Glutamatergic neuron (in vitro differentiated cells): Measurements from ENCODE around the gene NUP93. TPM values are rescaled to one million over a fixed set of nuclear protein-coding genes. Genes with fewer than 3 reads are reported as not detected.

ENCODE experiments used
- DNase-seq: peaks from one replicate; pipeline ENCODE4 v3.0.0; 2022
- H3K27ac Mint-ChIP-seq: one replicate; pipeline ENCODE4 v1.8.0; 2020; ENCODE audit warnings: mild to moderate bottlenecking, mixed read lengths, inconsistent platforms; ENCODE audit not compliant: unreplicated experiment
- H3K27me3 Mint-ChIP-seq: one replicate; pipeline ENCODE4 v1.8.0; 2020; ENCODE audit warnings: mild to moderate bottlenecking, moderate library complexity, mixed read lengths, inconsistent platforms; ENCODE audit not compliant: unreplicated experiment
- H3K36me3 Mint-ChIP-seq: one replicate; pipeline ENCODE4 v1.8.0; 2020; ENCODE audit warnings: mild to moderate bottlenecking, mixed read lengths, inconsistent platforms; ENCODE audit not compliant: unreplicated experiment
- H3K4me1 Mint-ChIP-seq: one replicate; pipeline ENCODE4 v1.8.0; 2020; ENCODE audit warnings: mild to moderate bottlenecking, low read depth, mixed read lengths, inconsistent platforms; ENCODE audit not compliant: unreplicated experiment
- H3K4me3 Mint-ChIP-seq: one replicate; pipeline ENCODE4 v1.8.0; 2020; ENCODE audit warnings: mild to moderate bottlenecking, mixed read lengths, inconsistent platforms; ENCODE audit not compliant: unreplicated experiment
- H3K9me3 Mint-ChIP-seq: one replicate; pipeline ENCODE4 v1.8.0; 2020; ENCODE audit warnings: mild to moderate bottlenecking, moderate library complexity, mixed read lengths, inconsistent platforms; ENCODE audit not compliant: unreplicated experiment
- total RNA-seq: library from RNA; stranded (reverse); fragmentation: NEBNext Ultra II Directional; extraction: Animal tissue kit (Norgen Biotek cat#: 25700); gene quantifications from one replicate; pipeline ENCODE4 v1.2.1, GENCODE V29; 2021; ENCODE audit not compliant: unreplicated experiment
- TF ChIP-seq, protein P1 (sequence below): fragments of 200-600 bp; sonication (generic); IDR thresholded peaks from one replicate; pipeline ENCODE4 v1.5.0; 2021; ENCODE audit not compliant: partially characterized antibody, unreplicated experiment

Gene NUP93
- total RNA-seq, 1 donor from 2014 or later = 84.1 TPM

DNA sequence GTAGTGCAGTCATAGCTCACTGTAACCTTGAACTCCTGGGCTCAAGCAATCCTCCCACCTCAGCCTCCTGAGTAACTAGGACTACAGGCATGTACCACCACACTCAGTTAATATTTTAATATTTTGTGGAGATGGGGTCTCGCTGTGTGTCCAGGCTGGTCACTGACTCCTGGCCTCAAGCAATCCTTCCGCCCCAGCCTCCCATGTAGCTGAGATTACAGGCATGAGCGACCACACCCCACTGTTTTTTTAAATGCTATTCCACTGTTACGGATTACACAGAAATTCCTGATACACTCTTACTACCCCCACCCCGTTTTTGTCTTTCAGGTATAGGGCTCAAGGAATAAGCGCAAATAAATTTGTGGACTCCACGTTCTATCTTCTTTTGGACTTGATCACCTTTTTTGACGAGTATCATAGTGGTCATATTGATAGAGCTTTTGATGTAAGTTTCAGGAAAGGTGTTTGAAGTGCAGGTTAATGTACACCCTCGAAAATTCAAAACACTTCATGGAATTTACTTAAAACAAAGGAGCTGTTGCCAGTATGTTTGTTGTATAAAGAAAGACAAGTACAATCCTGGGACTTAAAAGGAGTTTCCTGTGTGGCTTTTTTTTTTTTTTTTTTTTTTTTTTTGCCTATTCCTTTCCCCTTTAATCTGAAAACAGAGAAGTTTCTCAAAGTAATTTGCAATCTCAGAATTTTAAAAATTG, 108.9 kb downstream of the NUP93 start:
- H3K4me3 Mint-ChIP-seq = no peak overlapping the region
- peaks cover 3% of the 10 kb centered on the region for H3K36me3 Mint-ChIP-seq
- DNase-seq = no peak
- TF ChIP-seq, protein P1, sequence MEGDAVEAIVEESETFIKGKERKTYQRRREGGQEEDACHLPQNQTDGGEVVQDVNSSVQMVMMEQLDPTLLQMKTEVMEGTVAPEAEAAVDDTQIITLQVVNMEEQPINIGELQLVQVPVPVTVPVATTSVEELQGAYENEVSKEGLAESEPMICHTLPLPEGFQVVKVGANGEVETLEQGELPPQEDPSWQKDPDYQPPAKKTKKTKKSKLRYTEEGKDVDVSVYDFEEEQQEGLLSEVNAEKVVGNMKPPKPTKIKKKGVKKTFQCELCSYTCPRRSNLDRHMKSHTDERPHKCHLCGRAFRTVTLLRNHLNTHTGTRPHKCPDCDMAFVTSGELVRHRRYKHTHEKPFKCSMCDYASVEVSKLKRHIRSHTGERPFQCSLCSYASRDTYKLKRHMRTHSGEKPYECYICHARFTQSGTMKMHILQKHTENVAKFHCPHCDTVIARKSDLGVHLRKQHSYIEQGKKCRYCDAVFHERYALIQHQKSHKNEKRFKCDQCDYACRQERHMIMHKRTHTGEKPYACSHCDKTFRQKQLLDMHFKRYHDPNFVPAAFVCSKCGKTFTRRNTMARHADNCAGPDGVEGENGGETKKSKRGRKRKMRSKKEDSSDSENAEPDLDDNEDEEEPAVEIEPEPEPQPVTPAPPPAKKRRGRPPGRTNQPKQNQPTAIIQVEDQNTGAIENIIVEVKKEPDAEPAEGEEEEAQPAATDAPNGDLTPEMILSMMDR = no peak
- H3K9me3 Mint-ChIP-seq = peaks cover 3% of the 10 kb centered on the region
- peaks cover 1% of the 10 kb centered on the region for H3K27me3 Mint-ChIP-seq
- no peak overlapping the region for H3K27ac Mint-ChIP-seq
- H3K4me1 Mint-ChIP-seq = peaks cover 2% of the 10 kb centered on the region

DNA sequence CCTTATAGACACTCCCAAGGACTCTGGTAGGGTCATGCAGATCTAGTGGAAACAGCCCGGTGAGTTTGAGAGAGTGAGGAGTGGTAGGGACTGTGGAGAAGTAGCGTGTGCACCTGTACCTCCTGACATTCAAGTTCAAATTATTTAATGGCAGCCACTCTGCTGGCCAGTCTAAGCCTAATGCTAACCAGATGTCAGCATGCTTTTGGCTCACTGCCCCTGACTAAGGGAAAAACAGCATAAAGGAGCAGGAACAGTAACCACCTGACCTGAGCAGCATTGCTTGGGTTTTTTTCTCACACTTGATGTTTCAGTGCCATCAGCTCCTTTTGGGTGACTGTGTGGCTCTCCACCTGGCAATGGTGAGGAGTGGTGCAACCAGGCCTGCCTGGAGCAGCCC, 111.3 kb downstream of the NUP93 start:
- no peak overlapping the region for H3K4me3 Mint-ChIP-seq
- TF ChIP-seq, protein P1 = no peak
- peaks cover 4% of the 10 kb centered on the region for H3K27me3 Mint-ChIP-seq
- H3K27ac Mint-ChIP-seq = no peak overlapping the region
- no peak for DNase-seq
- peaks cover 4% of the 10 kb centered on the region for H3K4me1 Mint-ChIP-seq
- peaks cover 4% of the 10 kb centered on the region for H3K36me3 Mint-ChIP-seq
- peaks cover 3% of the 10 kb centered on the region for H3K9me3 Mint-ChIP-seq

DNA sequence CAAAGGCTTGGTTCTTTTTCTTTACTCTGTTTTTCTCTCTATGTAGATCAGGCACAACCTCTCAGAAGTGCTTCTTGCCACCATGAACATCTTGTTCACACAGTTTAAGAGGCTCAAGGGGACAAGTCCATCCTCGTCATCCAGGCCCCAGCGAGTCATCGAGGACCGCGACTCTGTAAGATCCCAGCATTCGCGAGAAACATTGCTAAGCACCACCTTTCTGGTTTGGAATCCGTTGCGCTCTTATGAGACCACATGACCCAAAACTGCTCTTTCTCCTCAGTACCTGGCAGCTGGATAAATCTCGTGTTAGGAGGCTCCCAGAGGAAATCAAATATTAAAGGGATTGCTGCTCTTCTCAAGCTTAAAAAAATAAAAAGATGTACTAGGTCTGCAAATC, 111.7 kb downstream of the NUP93 start:
- Mint-ChIP-seq H3K27me3 (peaks cover 4% of the 10 kb centered on the region), H3K4me3 (no peak overlapping the region), H3K9me3 (peaks cover 3% of the 10 kb centered on the region), H3K27ac (no peak overlapping the region), H3K4me1 (peaks cover 4% of the 10 kb centered on the region), H3K36me3 (peaks cover 4% of the 10 kb centered on the region)
- TF ChIP-seq, protein P1 = no peak
- DNase-seq = no peak

DNA sequence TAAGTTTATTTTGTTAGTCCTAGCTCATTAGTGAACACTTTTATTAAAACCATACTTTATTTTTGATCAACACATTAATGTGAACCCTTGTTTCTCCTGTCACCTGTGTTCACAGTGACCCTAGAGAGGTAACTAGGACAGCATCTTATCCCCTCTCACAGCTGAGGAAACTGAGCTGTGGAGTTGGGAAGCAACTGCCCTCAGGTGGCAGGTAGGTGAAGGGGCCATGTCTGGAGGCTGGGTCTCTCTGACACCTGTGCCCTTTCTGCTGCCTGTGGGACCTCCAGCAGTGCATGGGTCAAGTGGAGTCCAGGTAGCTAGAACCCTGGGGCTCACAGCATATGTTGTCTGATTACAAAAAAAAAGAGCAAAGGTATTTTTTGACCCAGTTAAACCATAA, 112.2 kb downstream of the NUP93 start:
- no peak overlapping the region for H3K27ac Mint-ChIP-seq
- H3K36me3 Mint-ChIP-seq = peaks cover 4% of the 10 kb centered on the region
- TF ChIP-seq, protein P1 = no peak
- H3K4me1 Mint-ChIP-seq = peaks cover 4% of the 10 kb centered on the region
- H3K27me3 Mint-ChIP-seq = peaks cover 4% of the 10 kb centered on the region
- H3K9me3 Mint-ChIP-seq = peaks cover 3% of the 10 kb centered on the region
- H3K4me3 Mint-ChIP-seq = no peak overlapping the region
- DNase-seq = no peak

DNA sequence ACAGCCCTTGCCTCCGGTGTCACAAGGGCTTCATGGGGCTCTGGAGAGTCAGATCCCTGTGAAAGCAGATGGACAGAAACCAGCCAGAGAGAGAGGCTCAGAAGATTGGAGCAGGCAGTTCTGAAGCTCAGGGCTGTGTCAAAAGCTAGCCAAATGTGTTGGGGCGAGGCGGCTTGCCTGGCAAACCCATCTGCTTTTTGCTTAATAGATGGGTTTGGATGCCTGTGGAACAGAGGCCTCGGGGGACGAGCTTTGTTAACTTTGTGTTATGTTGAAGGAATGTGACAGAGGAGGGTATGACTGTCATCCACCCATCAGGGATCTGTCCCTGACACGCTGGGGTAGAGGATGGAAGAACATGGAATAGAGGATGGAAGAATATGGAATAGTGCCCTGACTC, 114.1 kb downstream of the NUP93 start:
- Mint-ChIP-seq H3K4me1 (peaks cover 8% of the 10 kb centered on the region), H3K27ac (no peak overlapping the region), H3K27me3 (peaks cover 4% of the 10 kb centered on the region), H3K4me3 (no peak overlapping the region), H3K9me3 (peaks cover 3% of the 10 kb centered on the region), H3K36me3 (peaks cover 4% of the 10 kb centered on the region)
- TF ChIP-seq, protein P1 = no peak
- DNase-seq = no peak
